SK-N-SH (cell line): ENCODE data around the gene TSC1. TPM values are rescaled to one million over a fixed set of nuclear protein-coding genes. Genes with fewer than 3 reads are reported as not detected.

Source experiments
- CTCF ChIA-PET: fragments of 300-600, 350-600 bp; formaldehyde crosslinking; extraction: SDS; loops from one replicate; lab custom pipeline; 2021; lab: Yijun Ruan, JAX
- POLR2A ChIA-PET: fragments of 350-600 bp; sonication (Branson Sonifier 250); formaldehyde crosslinking; extraction: SDS; loops from one replicate; lab custom pipeline; 2020; ENCODE audit warnings: antibody characterized with exemption, inconsistent platforms; lab: Yijun Ruan, JAX
- DNase-seq: peaks from one replicate; pipeline ENCODE4 v3.0.0; 2012
- H2AFZ ChIP-seq: fragments of 200-600 bp; sonication (generic); 2 replicates; pipeline ENCODE4 v1.8.1; 2016; ENCODE audit warnings: antibody characterized with exemption, mild to moderate bottlenecking, low read depth
- H3F3A ChIP-seq: fragments of 200-600 bp; sonication (generic); replicated peaks from 2 replicates; pipeline ENCODE3; 2016; ENCODE audit warnings: antibody characterized with exemption, mild to moderate bottlenecking; ENCODE audit not compliant: insufficient read depth
- H3K27ac ChIP-seq, 2 experiments: fragments of 200-500 bp in 1 of 2; fragments of 200-600 bp in 1 of 2; sonication (Bioruptor generic) in 1 of 2; sonication (generic), shearing (Covaris generic) in 1 of 2; 2 replicates each; pipeline versions ENCODE4 v1.5.1 to v1.6.1; 2014 to 2016; ENCODE audit warnings: low read depth in 2 of 2, inconsistent platforms in 1 of 2, low read length in 1 of 2, mild to moderate bottlenecking in 1 of 2, mixed read lengths in 1 of 2
- H3K27me3 ChIP-seq: fragments of 200-600 bp; sonication (generic), shearing (Covaris generic); 2 replicates; pipeline ENCODE4 v1.6.1; 2016; ENCODE audit warnings: mixed run types; ENCODE audit not compliant: insufficient read depth
- H3K36me3 ChIP-seq, 2 experiments: fragments of 200-500 bp in 1 of 2; fragments of 200-600 bp in 1 of 2; sonication (Bioruptor generic) in 1 of 2; sonication (generic) in 1 of 2; replicated peaks in 1 of 2; 2 replicates each; pipeline versions ENCODE3 to v1.5.1; 2014 to 2016; ENCODE audit warnings: low read length in 1 of 2, mild to moderate bottlenecking in 1 of 2; ENCODE audit not compliant: insufficient read depth in 2 of 2, control insufficient read depth in 1 of 2
- H3K4me1 ChIP-seq, 2 experiments: fragments of 200-500 bp in 1 of 2; fragments of 200-600 bp in 1 of 2; sonication (Bioruptor generic) in 1 of 2; sonication (generic), shearing (Covaris generic) in 1 of 2; 2 replicates each; pipeline versions ENCODE4 v1.5.1 to v1.6.1; 2014 to 2016; ENCODE audit warnings: low read depth in 1 of 2, low read length in 1 of 2, mixed run types in 1 of 2; ENCODE audit not compliant: insufficient read depth in 2 of 2, control insufficient read depth in 1 of 2
- H3K4me2 ChIP-seq: fragments of 200-600 bp; sonication (generic), shearing (Covaris generic); 2 replicates; pipeline ENCODE4 v1.6.1; 2017; ENCODE audit warnings: mixed run types
- H3K4me3 ChIP-seq, 2 experiments: fragments of 200-500 bp in 1 of 2; fragments of 200-600 bp in 1 of 2; sonication (Bioruptor generic) in 1 of 2; sonication (generic), shearing (Covaris generic) in 1 of 2; 2 replicates each; pipeline versions ENCODE4 v1.5.1 to v1.8.1; 2014 to 2016; ENCODE audit warnings: low read depth in 2 of 2, inconsistent platforms in 1 of 2, low read length in 1 of 2, mild to moderate bottlenecking in 1 of 2, mixed read lengths in 1 of 2, moderate library complexity in 1 of 2
- H3K79me2 ChIP-seq: fragments of 200-600 bp; sonication (generic); 2 replicates; pipeline ENCODE4 v1.8.1; 2017; ENCODE audit warnings: mild to moderate bottlenecking; ENCODE audit not compliant: insufficient read depth
- H3K9ac ChIP-seq: fragments of 200-600 bp; sonication (generic); 2 replicates; pipeline ENCODE4 v1.6.1; 2017; ENCODE audit warnings: mixed run types
- H3K9me2 ChIP-seq: fragments of 200-600 bp; sonication (generic); 2 replicates; pipeline ENCODE4 v1.6.1; 2017; ENCODE audit warnings: mixed run types
- H3K9me3 ChIP-seq: fragments of 200-600 bp; sonication (generic); 2 replicates; pipeline ENCODE4 v1.6.1; 2017; ENCODE audit warnings: mixed run types, mild to moderate bottlenecking, moderate library complexity
- H4K20me1 ChIP-seq: fragments of 200-600 bp; sonication (generic); 2 replicates; pipeline ENCODE4 v1.6.1; 2017; ENCODE audit warnings: mild to moderate bottlenecking, mixed run types; ENCODE audit not compliant: insufficient read depth
- CTCF ChIP-seq: fragments of 200-600 bp; sonication (generic); IDR thresholded peaks from 2 replicates; pipeline ENCODE4 v1.6.1; 2017; ENCODE audit warnings: antibody characterized with exemption, mild to moderate bottlenecking, moderate library complexity
- ELF1 ChIP-seq: IDR thresholded peaks from 2 replicates; pipeline ENCODE4 v1.4.0; 2012
- EZH2phosphoT487 ChIP-seq: fragments of 200-600 bp; sonication (generic); IDR thresholded peaks from 2 replicates; pipeline ENCODE4 v1.6.1; 2017; ENCODE audit warnings: low read depth, mixed run types, mild to moderate bottlenecking, antibody characterized with exemption, moderate library complexity, borderline replicate concordance
- GABPA ChIP-seq: IDR thresholded peaks from 2 replicates; pipeline ENCODE4 v1.4.0; 2012; ENCODE audit warnings: low read depth, mild to moderate bottlenecking
- POLR2AphosphoS5 ChIP-seq: IDR thresholded peaks from 2 replicates; pipeline ENCODE4 v1.6.1; 2012; ENCODE audit warnings: low read depth, low read length
- RAD21 ChIP-seq: IDR thresholded peaks from 2 replicates; pipeline ENCODE4 v1.6.1; 2012; ENCODE audit warnings: mild to moderate bottlenecking, low read length
- RCOR1 ChIP-seq: fragments of 150-350 bp; IDR thresholded peaks from 2 replicates; pipeline ENCODE4 v1.6.1; 2017; ENCODE audit warnings: antibody characterized with exemption, low read length
- REST ChIP-seq: IDR thresholded peaks from 2 replicates; pipeline ENCODE4 v1.6.1; 2012; ENCODE audit warnings: mild to moderate bottlenecking, low read depth, low read length, moderate library complexity
- RFX5 ChIP-seq: IDR thresholded peaks from 2 replicates; pipeline ENCODE4 v1.6.1; 2012; ENCODE audit warnings: mild to moderate bottlenecking, improper control_type of control experiment, low read length
- SIN3A ChIP-seq: IDR thresholded peaks from 2 replicates; pipeline ENCODE4 v1.6.1; 2012; ENCODE audit warnings: low read depth, mild to moderate bottlenecking, low read length, moderate library complexity, borderline replicate concordance
- SMC3 ChIP-seq: IDR thresholded peaks from 2 replicates; pipeline ENCODE4 v1.6.1; 2012; ENCODE audit warnings: low read depth, low read length, improper control_type of control experiment
- TAF1 ChIP-seq: IDR thresholded peaks from 2 replicates; pipeline ENCODE4 v1.6.1; 2012; ENCODE audit warnings: low read depth, mild to moderate bottlenecking, low read length, moderate library complexity, borderline replicate concordance
- USF1 ChIP-seq: IDR thresholded peaks from 2 replicates; pipeline ENCODE4 v1.4.0; 2012; ENCODE audit warnings: low read depth, borderline replicate concordance
- USF2 ChIP-seq: fragments of 150-350 bp; IDR thresholded peaks from 2 replicates; pipeline ENCODE4 v1.6.1; 2017; ENCODE audit warnings: antibody characterized with exemption, low read length, low read depth, borderline replicate concordance
- YY1 ChIP-seq: IDR thresholded peaks from 2 replicates; pipeline ENCODE4 v1.4.0; 2012; ENCODE audit warnings: low read depth, mild to moderate bottlenecking
- ZBTB33 ChIP-seq: IDR thresholded peaks from 2 replicates; pipeline ENCODE4 v1.4.0; 2012; ENCODE audit warnings: low read depth, borderline replicate concordance
- WGBS: methylation state at CpG from one replicate; pipeline ENCODE4 v1.1.6; 2017; ENCODE audit warnings: low lambda C conversion rate; 5-methylcytosine and 5-hydroxymethylcytosine counted together
- polyA plus RNA-seq, 3 experiments: library from polyadenylated mRNA; depleted of rRNA; stranded (reverse); fragments of >200 nt; gene quantifications; 2 replicates each; pipeline ENCODE4 v1.2.3, GENCODE V29; 2012

Gene TSC1
- polyA plus RNA-seq, 1 of the 3 experiments (the other 2 are of a cell fraction): 18.3 TPM

- no peak overlapping the region for H3K4me3 ChIP-seq
- H4K20me1 ChIP-seq: no peaks in the 10 kb centered on the region
- no peaks in the 10 kb centered on the region for H3F3A ChIP-seq
- DNase-seq: no peak
- no peak overlapping the region for H2AFZ ChIP-seq
- H3K9ac ChIP-seq: no peak overlapping the region
- H3K9me2 ChIP-seq: no peaks in the 10 kb centered on the region
- H3K27me3 ChIP-seq: no peaks in the 10 kb centered on the region
- H3K36me3 ChIP-seq: no peaks in the 10 kb centered on the region
- ChIA-PET POLR2A (no interaction called here), CTCF (interaction anchor here (1.1 to 3.3 kb wide), 3 partner anchors 9 to 43 kb away, joined by 3 to 14 read pairs (median 5); no protein-coding TSS in a partner anchor)
- WGBS: 71% methylated on average over 7 of the region's 7 CpGs
- TF ChIP-seq EZH2phosphoT487 (no peak), SIN3A (no peak), POLR2AphosphoS5 (no peak), RFX5 (no peak), CTCF (no peak), ZBTB33 (no peak), USF2 (no peak), RCOR1 (no peak)
- no peak overlapping the region for H3K27ac ChIP-seq
- no peaks in the 10 kb centered on the region for H3K9me3 ChIP-seq
- H3K4me1 ChIP-seq: peaks cover 0 to 22% of the 10 kb centered on the region in 2 experiments; a peak in 1 of 4 replicates
- no peaks in the 10 kb centered on the region for H3K79me2 ChIP-seq
- H3K4me2 ChIP-seq: no peak overlapping the region
Observed at GRCh38 chr9:132858751-132859150, 85.7 kb downstream of the TSC1 start.

GRCh38 chr9:132857616-132858342 lies 86.6 kb downstream of the TSC1 start:
- H3K9ac ChIP-seq: no peak overlapping the region
- no peaks in the 10 kb centered on the region for H3K9me3 ChIP-seq
- ChIA-PET POLR2A (no interaction called here), CTCF (interaction anchor here (1.1 to 3.3 kb wide), 4 partner anchors 8 to 44 kb away, joined by 3 to 14 read pairs (median 4); no protein-coding TSS in a partner anchor)
- H3K4me1 ChIP-seq: peaks cover 0 to 22% of the 10 kb centered on the region in 2 experiments; a peak in 1 of 4 replicates
- no peak overlapping the region for H3K4me2 ChIP-seq
- 79% methylated on average over 9 of the region's 24 CpGs for WGBS
- H3K4me3 ChIP-seq: no peak overlapping the region
- no peak overlapping the region for H3K27ac ChIP-seq
- no peaks in the 10 kb centered on the region for H3K79me2 ChIP-seq
- no peaks in the 10 kb centered on the region for H3K27me3 ChIP-seq
- no peak overlapping the region for H2AFZ ChIP-seq
- no peaks in the 10 kb centered on the region for H4K20me1 ChIP-seq
- DNase-seq: peak; percentile 50
- no peaks in the 10 kb centered on the region for H3K9me2 ChIP-seq
- no peaks in the 10 kb centered on the region for H3F3A ChIP-seq
- H3K36me3 ChIP-seq: no peaks in the 10 kb centered on the region
- TF ChIP-seq RAD21 (no peak), ELF1 (no peak), SMC3 (no peak), YY1 (no peak), REST (no peak), TAF1 (no peak), GABPA (no peak), EZH2phosphoT487 (no peak), POLR2AphosphoS5 (no peak), USF1 (no peak)
